ENCODE results near the gene SLC37A1.

SLC37A1 gene

GRCh38 chr21:42567214-42567555 lies 53.5 kb downstream of the SLC37A1 start:
- TF ChIP-seq CTCF (IDR thresholded peaks at IDR 0.05; ENCODE audit: low read depth, low read length) = no peak
- H3K4me3 ChIP-seq (ENCODE audit: low read depth, low read length) = no peak overlapping the region

- H3K4me3 ChIP-seq (ENCODE audit: low read depth, low read length) = no peak overlapping the region
- TF ChIP-seq CTCF (IDR thresholded peaks at IDR 0.05; ENCODE audit: low read depth, low read length) = no peak
Measured at GRCh38 chr21:42567861-42568260, 54.2 kb downstream of the SLC37A1 start.

GRCh38 chr21:42568376-42568775 lies 54.7 kb downstream of the SLC37A1 start:
- H3K4me3 ChIP-seq (ENCODE audit: low read depth, low read length) = no peak overlapping the region
- no peak for TF ChIP-seq CTCF (IDR thresholded peaks at IDR 0.05; ENCODE audit: low read depth, low read length)

GRCh38 chr21:42568866-42569731 lies 55.4 kb downstream of the SLC37A1 start:
- no peak for TF ChIP-seq CTCF (IDR thresholded peaks at IDR 0.05; ENCODE audit: low read depth, low read length)
- H3K4me3 ChIP-seq (ENCODE audit: low read depth, low read length) = no peak overlapping the region

- no peak for TF ChIP-seq CTCF (IDR thresholded peaks at IDR 0.05; ENCODE audit: low read depth, low read length)
- no peak overlapping the region for H3K4me3 ChIP-seq (ENCODE audit: low read depth, low read length)
Measured at GRCh38 chr21:42569732-42570301, 56.2 kb downstream of the SLC37A1 start.

GRCh38 chr21:42570362-42570761 lies 56.7 kb downstream of the SLC37A1 start:
- TF ChIP-seq CTCF (IDR thresholded peaks at IDR 0.05; ENCODE audit: low read depth, low read length) = no peak

GRCh38 chr21:42570841-42571387 lies 57.3 kb downstream of the SLC37A1 start:
- no peak for TF ChIP-seq CTCF (IDR thresholded peaks at IDR 0.05; ENCODE audit: low read depth, low read length)
- no peak overlapping the region for H3K4me3 ChIP-seq (ENCODE audit: low read depth, low read length)

More at GRCh38 chr21:42570362-42570761, 56.7 kb downstream of the SLC37A1 start:
- no peak overlapping the region for H3K4me3 ChIP-seq (ENCODE audit: low read depth, low read length)
